Esophagus squamous epithelium (tissue), 4 donors: ENCODE data around the gene PLAAT1.

Experiments
- CTCF ChIP-seq, 6 experiments: fragments of 450-650 bp in 4 of 6; fragments of 200-600 bp in 2 of 6; sonication (generic) in 2 of 6; IDR thresholded peaks; one replicate each; pipeline ENCODE4 v1.5.1; 2016 to 2019; ENCODE audit warnings: antibody characterized with exemption in 6 of 6, mild to moderate bottlenecking in 4 of 6, moderate library complexity in 4 of 6
- POLR2A ChIP-seq, 4 donors: fragments of 450-650 bp; IDR thresholded peaks; one replicate each; pipeline ENCODE4 v1.6.1; 2017; ENCODE audit warnings: antibody characterized with exemption in 4 of 4, mild to moderate bottlenecking in 4 of 4, moderate library complexity in 3 of 4

DNA sequence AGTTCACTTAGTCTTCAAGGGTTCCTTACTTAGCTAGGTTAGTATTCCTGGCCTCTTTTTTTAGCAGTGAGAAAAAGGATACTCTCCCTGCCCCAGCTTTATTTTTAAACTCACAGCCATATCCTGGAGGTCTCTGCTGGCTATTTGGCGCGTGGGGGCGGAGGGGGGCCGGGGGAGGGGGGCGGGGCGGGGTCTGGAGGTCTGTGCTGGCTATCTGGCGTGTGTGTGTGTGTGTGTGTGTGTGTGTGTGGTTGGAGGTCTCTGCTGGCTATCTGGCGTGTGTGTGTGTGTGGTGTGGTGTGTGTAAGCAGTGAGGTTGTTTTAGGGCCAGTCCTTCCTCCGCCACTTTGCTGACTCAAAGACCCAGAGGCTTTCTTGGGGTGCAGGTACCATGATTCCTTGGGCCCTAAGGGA is 579 bp upstream of the PLAAT1 start:
- TF ChIP-seq CTCF (IDR thresholded peaks at IDR 0.05) (no peak), POLR2A (IDR thresholded peaks at IDR 0.05) (no peak)
